IPS-NIHi7 (cell line): ENCODE measurements around the gene HDAC4.

Experiments used
- DNase-seq: peaks from one replicate; pipeline ENCODE4 v3.0.0; 2012; ENCODE audit warnings: mixed read lengths; ENCODE audit errors: extremely low spot score

HDAC4 gene

GRCh38 chr2:239222312-239222660, 178.5 kb downstream of the HDAC4 start:
- DNase-seq = no peak

DNA sequence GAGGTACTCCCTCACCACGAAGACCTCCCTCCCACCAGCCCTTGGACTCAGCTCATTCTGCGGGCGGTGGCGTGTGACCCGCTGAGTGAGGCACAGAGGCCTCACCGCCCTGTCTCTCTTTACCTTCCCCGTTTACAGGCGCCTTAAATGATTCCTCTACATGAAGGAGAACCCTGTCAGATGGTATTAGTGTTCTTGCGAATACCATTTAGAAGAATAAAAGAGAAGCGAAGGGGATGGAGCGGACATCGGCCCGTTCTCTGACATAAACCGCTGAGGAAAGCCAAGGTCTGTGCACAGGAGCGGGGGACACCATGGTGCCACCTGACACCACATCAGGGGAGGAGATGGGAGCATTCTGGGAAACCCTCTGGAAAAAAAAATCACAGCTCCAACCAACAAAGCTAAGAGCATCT, 179.8 kb downstream of the HDAC4 start:
- no peak for DNase-seq

- DNase-seq = no peak
Observed at GRCh38 chr2:239220341-239220740, 180.5 kb downstream of the HDAC4 start.

DNA sequence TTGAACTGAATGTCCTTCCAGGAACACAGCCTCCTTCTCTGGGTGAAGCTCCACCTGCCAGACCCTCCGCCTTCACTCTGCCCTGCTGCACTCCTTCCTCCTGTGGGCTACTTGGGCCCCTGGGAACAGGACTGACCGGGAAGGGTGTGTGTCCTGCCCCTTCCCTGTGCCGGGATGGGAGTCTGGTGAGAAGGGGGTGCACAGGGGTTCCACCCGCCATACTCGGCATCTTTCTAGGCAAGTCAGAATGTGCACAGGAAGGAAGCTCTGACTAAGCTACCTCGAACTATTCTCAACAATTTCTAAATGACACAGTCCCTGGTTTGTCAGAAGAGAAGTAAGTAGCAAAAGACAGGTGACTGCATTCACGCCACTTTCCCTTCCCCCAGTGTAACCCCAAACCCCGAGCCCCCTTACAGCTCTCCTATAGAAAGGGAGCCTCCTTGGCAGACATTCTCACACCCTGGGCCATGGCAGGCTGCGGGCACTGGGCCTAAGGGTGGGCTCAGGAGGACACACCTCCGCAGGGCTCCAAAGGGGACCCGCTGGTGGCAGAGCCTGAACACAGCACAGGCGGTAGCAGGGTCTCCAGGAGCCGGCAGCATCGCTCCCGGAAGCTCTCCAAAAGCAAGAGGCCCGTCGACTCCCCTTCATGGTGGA, 184.1 kb downstream of the HDAC4 start:
- no peak for DNase-seq

DNA sequence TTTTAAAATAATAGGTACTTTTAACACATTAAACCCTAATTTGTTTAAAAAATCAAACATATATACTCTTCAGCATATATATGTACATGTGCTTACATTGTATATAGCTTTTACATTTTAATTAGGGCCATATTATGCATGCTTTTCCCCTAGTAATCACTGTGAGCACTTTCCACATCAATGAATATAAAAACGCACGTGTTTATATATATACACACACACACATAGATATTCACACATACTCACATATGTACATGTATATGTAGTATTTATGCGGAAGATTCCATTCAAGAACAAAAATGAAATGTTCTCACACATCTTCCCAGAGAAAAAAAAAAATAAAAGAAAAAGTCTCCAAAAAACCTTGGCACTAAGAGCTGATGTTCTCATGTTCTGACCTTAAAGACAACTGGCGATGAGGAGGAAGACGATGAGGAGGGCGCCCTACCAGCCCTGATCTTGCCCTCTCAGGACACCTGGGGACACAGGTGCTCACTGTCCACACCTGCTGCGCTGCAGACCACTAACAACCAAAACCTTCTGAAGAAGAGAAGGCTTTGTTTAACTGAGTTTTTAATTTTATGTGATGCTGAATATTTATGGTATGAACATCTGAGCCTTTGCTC, 184.7 kb downstream of the HDAC4 start:
- DNase-seq = no peak

DNA sequence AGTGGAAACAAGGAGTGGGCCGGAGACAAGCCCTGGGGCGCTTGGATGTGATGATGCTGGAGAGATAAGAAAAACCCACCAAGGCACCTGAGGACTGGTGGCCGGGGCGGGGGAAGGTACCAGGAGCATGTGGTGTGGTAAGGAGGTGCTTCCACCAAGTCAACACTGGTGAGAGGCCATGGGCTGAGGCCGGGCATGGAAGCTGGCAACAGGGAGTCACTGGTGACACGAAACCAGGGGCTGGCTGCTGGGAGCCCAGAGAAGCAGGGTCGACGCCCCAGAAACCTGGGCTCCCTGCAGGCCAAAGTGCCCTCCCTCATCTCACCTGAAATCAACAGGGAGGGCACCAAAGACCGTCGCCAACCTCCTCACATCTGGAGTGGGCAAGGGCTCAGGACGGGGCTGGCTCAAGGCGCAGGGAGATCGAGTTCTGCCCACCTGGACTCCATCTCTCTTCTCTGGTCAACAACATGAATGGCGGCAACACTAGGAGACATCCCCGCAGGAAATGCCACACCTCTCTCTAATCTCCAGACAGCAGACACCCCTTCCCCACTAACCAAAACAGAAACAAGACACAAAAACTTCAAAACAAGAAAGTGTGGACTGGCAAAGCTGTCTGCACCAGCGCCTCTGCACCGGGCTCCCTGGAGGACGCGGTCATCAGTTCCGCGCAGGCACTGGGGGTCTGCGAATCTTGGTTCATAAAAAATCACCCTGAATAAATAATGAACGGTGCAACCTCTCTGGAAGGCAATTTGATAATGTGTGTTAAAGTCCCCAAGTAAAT, 185.5 kb downstream of the HDAC4 start:
- no peak for DNase-seq

DNA sequence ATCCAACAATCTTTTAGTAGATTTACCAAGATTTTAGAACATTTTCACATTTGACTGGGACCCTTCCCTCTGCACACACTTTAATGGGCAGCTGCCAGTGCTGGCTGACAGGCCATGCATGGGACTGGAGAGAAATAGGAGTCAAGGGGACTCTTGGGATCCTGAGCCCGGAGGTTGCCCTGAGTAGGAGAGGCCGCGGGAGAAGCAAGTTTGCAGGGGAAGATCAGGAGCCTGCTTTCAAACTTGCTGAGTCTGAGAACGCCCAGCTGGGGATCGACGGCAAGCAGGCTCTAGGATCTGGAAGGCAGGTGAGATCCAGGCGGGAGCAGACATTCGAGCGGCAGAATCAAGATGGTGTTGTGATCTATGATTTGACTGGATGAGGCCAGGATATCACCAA, 186.1 kb downstream of the HDAC4 start:
- no peak for DNase-seq

DNA sequence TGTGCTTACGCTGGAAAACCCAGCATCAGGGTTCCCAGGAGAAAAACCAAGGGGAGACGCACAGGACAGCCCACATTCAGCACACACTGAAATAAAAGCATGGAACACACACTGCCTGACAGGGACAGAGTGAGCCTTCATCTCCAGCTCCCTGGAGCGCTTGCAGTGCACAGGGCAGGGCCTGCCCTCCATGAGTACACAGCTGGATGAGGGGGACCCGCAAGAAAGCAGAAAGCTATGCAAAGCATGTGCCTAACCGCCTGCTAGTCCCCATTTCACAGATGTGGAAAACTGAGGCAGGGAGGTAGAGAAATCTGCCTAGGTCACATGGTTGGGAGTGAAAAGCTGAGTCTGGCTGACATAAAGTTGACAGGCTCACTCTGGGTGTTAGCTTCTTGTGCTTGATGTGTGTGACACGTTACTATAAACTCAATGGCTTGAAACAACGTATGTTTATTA, 187.1 kb downstream of the HDAC4 start:
- no peak for DNase-seq

DNA sequence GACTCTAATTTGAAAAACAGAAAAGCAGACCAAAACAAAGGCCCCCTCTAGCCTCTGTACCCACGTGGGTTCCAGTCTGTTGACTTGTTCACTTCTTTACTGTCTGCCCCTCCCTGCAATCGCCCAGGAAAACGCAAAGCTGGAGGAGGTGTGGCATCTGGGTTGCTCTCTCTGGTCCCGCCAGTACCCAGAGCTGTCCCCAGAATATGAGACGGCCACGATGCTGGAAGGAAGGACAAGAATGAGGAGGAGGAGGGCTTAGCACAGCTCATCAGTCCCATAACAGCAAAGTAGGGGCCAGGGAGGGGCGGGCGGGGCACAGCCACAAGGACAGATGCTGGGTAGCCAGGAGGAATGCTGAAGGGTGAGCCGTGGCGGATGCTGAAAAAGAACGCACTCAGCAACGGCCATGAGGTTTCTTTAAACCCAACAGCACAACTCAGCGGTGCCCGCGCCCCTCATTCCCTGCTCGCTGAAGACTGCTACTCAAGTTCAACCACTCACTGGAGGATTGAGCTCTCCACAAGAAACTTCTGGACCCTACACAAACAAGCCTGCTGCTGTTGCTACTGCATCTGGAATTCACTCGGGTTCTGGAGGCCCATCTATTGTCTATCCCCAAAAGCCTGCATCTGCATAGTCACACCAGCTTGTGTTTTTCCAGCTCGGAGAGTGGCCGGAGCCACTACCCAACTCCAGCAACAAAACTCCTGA, 187.7 kb downstream of the HDAC4 start:
- DNase-seq = no peak

- no peak for DNase-seq
Observed at GRCh38 chr2:239212121-239212928, 188.5 kb downstream of the HDAC4 start.

- DNase-seq = no peak
Observed at GRCh38 chr2:239211396-239212094, 189.3 kb downstream of the HDAC4 start.

DNA sequence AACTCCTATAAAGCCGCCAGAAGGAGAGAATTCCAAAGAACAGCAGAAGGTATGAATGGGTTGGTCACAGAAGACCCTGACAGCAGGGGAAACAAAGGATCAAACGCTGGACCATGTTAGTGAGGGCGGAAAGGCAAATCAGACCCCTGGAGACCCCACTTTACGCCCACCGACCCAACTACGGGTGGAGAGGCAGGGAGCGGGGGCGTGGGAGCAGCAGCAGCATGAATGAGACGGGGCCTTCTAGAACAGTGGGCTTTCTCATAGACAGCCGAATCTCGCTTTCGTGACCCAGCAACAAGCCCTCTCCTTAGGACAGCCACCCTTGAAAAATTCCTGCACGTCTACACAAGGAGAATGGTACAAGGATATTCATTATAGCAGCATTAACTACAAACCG, 191.0 kb downstream of the HDAC4 start:
- no peak for DNase-seq

DNA sequence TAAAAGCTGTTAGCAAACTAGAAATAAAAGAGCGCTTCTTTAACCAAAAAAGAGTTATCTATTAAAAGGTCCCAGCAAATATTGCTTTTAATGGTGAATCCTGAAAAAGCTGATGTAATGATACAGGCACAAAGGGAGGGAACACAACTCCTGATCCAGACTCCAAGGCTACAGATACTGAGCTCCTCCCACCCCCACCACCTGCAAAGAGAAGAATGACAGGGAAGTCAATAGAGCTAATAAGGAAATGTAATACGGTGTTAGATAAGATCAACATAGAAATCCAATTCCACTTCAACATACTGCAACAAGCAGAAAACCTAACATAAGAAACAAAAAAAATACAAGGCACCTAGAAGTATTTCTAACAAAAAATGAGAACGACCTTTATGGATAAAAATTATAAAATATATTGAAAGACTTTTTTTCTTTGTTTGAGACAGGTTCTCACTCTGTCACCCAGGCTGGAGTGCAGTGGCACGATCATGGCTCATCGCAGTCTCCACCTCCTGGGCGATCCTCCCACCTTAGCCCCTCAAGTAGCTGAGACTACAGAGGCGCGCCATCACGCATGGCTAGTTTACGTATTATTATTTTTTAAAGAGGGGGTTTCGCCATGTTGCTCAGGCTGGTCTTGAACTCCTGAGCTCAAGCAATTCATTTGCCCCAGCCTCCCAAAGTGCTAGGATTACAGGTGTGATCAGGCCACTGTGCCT, 192.2 kb downstream of the HDAC4 start:
- no peak for DNase-seq

- DNase-seq = no peak
Observed at GRCh38 chr2:239206851-239207250, 194.0 kb downstream of the HDAC4 start.

DNA sequence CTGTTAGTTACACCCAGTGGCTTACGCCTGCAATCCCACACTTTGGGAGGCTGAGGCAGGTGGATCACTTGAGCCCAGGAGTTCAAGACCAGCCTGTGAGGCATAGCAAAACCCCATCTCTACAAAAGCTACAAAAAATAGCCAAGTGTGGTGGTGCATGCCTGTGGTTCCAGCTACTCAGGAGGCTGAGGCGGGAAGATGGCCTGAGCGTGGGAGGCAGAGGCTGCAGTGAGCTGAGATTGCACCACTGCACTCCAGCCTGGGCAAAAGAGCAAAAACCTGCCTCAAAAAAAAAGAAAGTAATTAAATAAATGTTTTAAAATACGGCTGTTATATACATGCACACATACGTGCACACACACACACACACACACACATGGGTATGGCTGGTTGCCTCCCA, 194.8 kb downstream of the HDAC4 start:
- DNase-seq = no peak

DNA sequence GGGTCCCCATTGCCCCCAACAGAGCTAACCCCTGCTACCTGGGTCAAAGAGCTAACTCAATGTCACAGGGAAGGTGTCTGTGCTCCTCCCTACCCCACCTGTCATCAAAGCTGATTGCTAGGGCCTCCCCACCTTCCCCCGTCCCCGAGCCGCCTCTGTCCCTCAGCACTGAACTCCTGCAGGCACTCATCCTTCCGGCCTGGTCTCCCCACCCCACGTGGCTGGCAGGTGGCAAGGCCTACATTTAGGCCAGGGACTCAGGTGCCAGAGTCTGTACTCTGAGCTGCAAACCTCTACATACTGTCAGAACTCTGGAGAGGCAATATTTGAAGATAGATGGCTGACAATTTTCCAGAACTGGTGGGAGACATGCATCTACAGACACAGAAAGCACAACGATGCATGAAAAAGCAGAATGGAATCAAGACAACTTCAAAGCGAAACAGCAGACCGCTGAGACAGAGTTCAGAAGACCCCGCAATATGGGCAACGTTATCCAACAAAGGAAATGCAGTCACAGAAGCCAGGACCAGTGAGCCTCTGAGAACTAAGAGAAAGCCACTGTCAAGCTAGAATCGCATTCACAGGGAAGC, 195.8 kb downstream of the HDAC4 start:
- no peak for DNase-seq

DNA sequence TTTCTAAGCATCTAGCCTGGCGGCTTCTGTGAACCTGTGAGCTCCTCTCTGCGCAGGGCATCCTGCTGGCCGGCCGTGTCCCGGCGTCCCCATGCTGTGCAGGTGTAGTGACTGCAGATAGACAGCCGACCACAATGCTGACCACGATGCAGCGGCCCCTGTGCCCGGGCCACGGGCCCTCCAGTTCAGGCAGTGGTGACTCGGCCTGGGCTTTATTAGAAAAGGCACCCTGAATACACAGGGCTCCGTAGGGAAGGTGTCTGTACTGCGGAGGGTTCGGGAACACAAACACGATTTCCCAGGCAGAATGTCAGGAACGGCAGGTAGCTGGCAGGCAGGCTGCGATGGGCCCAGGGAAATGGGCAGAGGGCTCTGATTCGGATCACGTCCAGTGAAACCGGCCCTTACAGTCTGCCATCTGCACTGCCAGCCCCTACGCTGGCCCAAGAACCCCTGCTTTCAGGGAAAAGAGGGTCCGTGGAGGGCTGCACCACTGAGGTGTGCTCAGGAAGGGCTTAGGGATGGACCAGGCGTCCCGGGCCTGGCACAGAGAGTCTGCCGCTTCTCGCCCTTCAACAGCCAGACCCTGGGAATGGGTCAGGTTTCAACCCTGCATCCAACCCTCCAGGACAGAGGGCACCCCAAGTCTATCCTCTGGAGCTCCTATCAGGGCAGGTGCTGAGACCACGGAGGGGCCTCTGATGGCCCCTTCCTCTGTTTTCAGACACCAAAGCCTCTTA, 196.5 kb downstream of the HDAC4 start:
- no peak for DNase-seq

GRCh38 chr2:239203443-239204135, 197.2 kb downstream of the HDAC4 start:
- no peak for DNase-seq
